ENCODE results near the gene MISP. TPM values are rescaled to one million over a fixed set of nuclear protein-coding genes. Genes with fewer than 3 reads are reported as not detected.

The MISP gene
- total and polyA plus RNA-seq, 2 of the 4 experiments (the other 2 are of a cell fraction): not detected

DNA sequence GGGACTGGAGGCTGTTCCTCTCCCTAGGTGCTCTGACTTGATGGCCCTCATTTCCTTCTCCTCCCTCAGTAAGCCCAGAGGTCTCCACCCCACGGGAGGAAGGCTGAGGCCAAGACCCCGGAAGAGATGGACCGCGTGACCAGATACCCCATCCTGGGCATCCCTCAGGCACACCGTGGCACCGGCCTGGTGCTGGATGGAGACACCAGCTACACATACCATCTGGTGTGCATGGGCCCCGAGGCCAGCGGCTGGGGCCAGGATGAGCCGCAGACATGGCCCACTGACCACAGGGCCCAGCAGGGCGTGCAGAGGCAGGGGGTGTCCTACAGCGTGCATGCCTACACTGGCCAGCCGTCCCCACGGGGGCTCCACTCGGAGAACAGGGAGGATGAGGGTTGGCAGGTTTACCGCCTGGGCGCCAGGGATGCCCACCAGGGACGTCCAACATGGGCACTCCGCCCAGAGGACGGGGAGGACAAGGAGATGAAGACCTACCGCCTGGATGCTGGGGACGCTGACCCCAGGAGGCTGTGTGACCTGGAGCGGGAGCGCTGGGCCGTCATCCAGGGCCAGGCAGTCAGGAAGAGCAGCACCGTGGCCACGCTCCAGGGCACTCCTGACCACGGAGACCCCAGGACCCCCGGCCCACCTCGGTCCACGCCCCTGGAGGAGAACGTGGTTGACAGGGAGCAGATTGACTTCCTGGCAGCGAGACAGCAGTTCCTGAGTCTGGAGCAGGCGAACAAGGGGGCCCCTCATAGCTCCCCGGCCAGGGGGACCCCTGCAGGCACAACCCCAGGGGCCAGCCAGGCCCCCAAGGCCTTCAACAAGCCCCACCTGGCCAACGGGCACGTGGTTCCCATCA lies 6.1 kb downstream of the MISP start:
- Histone ChIP-seq H4K8ac (ENCODE audit: low read depth in 2 of 2, low read length in 2 of 2) (no peak overlapping the region), H2AK5ac (ENCODE audit: low read depth, low read length) (no peak overlapping the region), H3K79me1 (ENCODE audit: low read depth in 1 of 2, low read length in 2 of 2) (no peaks in the 10 kb centered on the region), H4K20me1 (ENCODE audit: insufficient read depth, low read length) (0 out of 2 replicates have a peak, but pooled peaks cover under 1% of the 10 kb centered on the region), H3K4me2 (ENCODE audit: low read depth, low read length) (no peak overlapping the region), H3K14ac (replicated peaks; ENCODE audit: low read depth, low read length) (no peak overlapping the region), H3K56ac (ENCODE audit: extremely low read depth, insufficient read depth, low read length) (no peak overlapping the region), H3K23ac (ENCODE audit: low read depth, low read length) (no peak overlapping the region), H2BK120ac (ENCODE audit: low read depth, low read length) (no peak overlapping the region), H3K18ac (ENCODE audit: low read depth, low read length) (no peak overlapping the region), H3K27ac (ENCODE audit: insufficient read depth, low read length) (no peak overlapping the region), H3K27me3 (ENCODE audit: control insufficient read depth, insufficient read depth, low read length) (no peaks in the 10 kb centered on the region; the same call in 1 of the 2 replicates), H2BK15ac (ENCODE audit: low read depth, low read length) (no peak overlapping the region), H3K4me3 (ENCODE audit: insufficient read depth, low read depth, low read length) (no peak overlapping the region), H3K9me3 (ENCODE audit: control insufficient read depth, insufficient read depth, low read length) (peaks cover 16% of the 10 kb centered on the region; the same call in 1 of the 2 replicates), H3K36me3 (ENCODE audit: control insufficient read depth, insufficient read depth, low read length) (no peaks in the 10 kb centered on the region), H3K9ac (ENCODE audit: low read depth, low read length) (no peak overlapping the region), H2AK9ac (replicated peaks; ENCODE audit: low read depth, low read length, poor library complexity) (no peak overlapping the region), H3K9me1 (ENCODE audit: insufficient read depth, low read length) (peaks cover 3% of the 10 kb centered on the region; the same call in 1 of the 2 replicates), H2AFZ (replicated peaks; ENCODE audit: low read length, poor library complexity) (no peak overlapping the region), H4K91ac (ENCODE audit: insufficient read depth, low read depth, low read length) (no peak overlapping the region), H2BK5ac (ENCODE audit: low read depth, low read length, poor library complexity, severe bottlenecking) (no peak overlapping the region), H2BK20ac (ENCODE audit: low read depth, low read length) (no peak overlapping the region), H3K4me1 (ENCODE audit: control insufficient read depth, insufficient read depth, low read length) (peaks cover 7% of the 10 kb centered on the region), H4K5ac (ENCODE audit: low read depth, low read length) (no peak overlapping the region), H3K4ac (ENCODE audit: low read depth, low read length) (no peak overlapping the region)
- CTCF ChIA-PET: no interaction called here
- 90% methylated on average over 19 of the region's 36 CpGs; no CpG with 5 or more reads in 1 of the 2 experiments for whole genome bisulfite sequencing, 2 experiments (ENCODE audit: extremely low coverage in 2 of 2, insufficient read length in 1 of 2)
- DNase-seq (no peak), ATAC-seq (ENCODE audit: low read depth) (no peak)
- no TSS peak for BruUV-seq (replicated peaks)
- dilution Hi-C loops (cut with HindIII; ENCODE audit: low sequenced_read_pairs, unreplicated experiment) (no loop called here), intact Hi-C loops (cut with micrococcal nuclease) (no loop called here), in situ Hi-C loops (cut with MboI; ENCODE audit: low sequenced_read_pairs) (no loop called here)
- POLR2A ChIA-PET (ENCODE audit: unreplicated experiment): no interaction called here
- no peak for TF ChIP-seq POLR2A (IDR thresholded peaks at IDR 0.05; ENCODE audit: low read depth, low read length)
- no peak for TF ChIP-seq SMC3 (IDR thresholded peaks at IDR 0.05; ENCODE audit: low read depth, low read length)
- no peak for TF ChIP-seq CHD1 (IDR thresholded peaks at IDR 0.05; ENCODE audit: low read depth, low read length)
- TF ChIP-seq MXI1 (IDR thresholded peaks at IDR 0.05; ENCODE audit: borderline replicate concordance, low read depth, low read length): no peak
- no peak for TF ChIP-seq MAFK (IDR thresholded peaks at IDR 0.05; ENCODE audit: low read depth, low read length)
- TF ChIP-seq, protein P1, sequence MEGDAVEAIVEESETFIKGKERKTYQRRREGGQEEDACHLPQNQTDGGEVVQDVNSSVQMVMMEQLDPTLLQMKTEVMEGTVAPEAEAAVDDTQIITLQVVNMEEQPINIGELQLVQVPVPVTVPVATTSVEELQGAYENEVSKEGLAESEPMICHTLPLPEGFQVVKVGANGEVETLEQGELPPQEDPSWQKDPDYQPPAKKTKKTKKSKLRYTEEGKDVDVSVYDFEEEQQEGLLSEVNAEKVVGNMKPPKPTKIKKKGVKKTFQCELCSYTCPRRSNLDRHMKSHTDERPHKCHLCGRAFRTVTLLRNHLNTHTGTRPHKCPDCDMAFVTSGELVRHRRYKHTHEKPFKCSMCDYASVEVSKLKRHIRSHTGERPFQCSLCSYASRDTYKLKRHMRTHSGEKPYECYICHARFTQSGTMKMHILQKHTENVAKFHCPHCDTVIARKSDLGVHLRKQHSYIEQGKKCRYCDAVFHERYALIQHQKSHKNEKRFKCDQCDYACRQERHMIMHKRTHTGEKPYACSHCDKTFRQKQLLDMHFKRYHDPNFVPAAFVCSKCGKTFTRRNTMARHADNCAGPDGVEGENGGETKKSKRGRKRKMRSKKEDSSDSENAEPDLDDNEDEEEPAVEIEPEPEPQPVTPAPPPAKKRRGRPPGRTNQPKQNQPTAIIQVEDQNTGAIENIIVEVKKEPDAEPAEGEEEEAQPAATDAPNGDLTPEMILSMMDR (conservative IDR thresholded peaks at IDR 0.05; ENCODE audit: low read depth, low read length): no peak
- no peak for TF ChIP-seq RFX5 (IDR thresholded peaks at IDR 0.05; ENCODE audit: low read depth, low read length)
- TF ChIP-seq RAD21 (IDR thresholded peaks at IDR 0.05; ENCODE audit: low read length): no peak
- no peak for TF ChIP-seq MAZ (IDR thresholded peaks at IDR 0.05; ENCODE audit: borderline replicate concordance, low read depth, low read length)
- TF ChIP-seq, protein P2, sequence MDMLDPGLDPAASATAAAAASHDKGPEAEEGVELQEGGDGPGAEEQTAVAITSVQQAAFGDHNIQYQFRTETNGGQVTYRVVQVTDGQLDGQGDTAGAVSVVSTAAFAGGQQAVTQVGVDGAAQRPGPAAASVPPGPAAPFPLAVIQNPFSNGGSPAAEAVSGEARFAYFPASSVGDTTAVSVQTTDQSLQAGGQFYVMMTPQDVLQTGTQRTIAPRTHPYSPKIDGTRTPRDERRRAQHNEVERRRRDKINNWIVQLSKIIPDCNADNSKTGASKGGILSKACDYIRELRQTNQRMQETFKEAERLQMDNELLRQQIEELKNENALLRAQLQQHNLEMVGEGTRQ (IDR thresholded peaks at IDR 0.05; ENCODE audit: low read depth, low read length): no peak
- no peak for TF ChIP-seq BHLHE40 (IDR thresholded peaks at IDR 0.05; ENCODE audit: low read depth, low read length)
- TF ChIP-seq NFE2L2 (IDR thresholded peaks at IDR 0.05; ENCODE audit: low read depth, low read length): no peak
- no peak for TF ChIP-seq FOS (IDR thresholded peaks at IDR 0.05; ENCODE audit: low read depth, low read length)
- TF ChIP-seq CEBPB (IDR thresholded peaks at IDR 0.05; ENCODE audit: low read depth, low read length): no peak
- no peak for TF ChIP-seq RCOR1 (IDR thresholded peaks at IDR 0.05; ENCODE audit: insufficient replicate concordance, low read length)
